ENCODE measurements around the gene CLSTN2.

GRCh38 chr3:140386357-140387100, 451.5 kb downstream of the CLSTN2 start:
- TF ChIP-seq SP1 (IDR thresholded peaks at IDR 0.05), result no peak
- TF ChIP-seq ELF4 (IDR thresholded peaks at IDR 0.05), result no peak
- no peak for TF ChIP-seq FOXA1 (IDR thresholded peaks at IDR 0.05)
- no peak for TF ChIP-seq PKNOX1 (IDR thresholded peaks at IDR 0.05)
- no peak for TF ChIP-seq FOXM1 (IDR thresholded peaks at IDR 0.05; ENCODE audit: borderline replicate concordance)

Data from HEK293T (cell line).